Smooth muscle cell (in vitro differentiated cells): ENCODE measurements around the gene GALNT2. TPM values are rescaled to one million over a fixed set of nuclear protein-coding genes. Genes with fewer than 3 reads are reported as not detected.

ENCODE experiments used
- DNase-seq: peaks from one replicate; lab custom pipeline; 2025; ENCODE audit not compliant: unreplicated experiment; lab: John Stamatoyannopoulos, UW
- H2AFZ ChIP-seq: fragments of 200-600 bp; sonication (generic); 2 replicates; pipeline ENCODE4 v1.6.0; 2016; ENCODE audit warnings: antibody characterized with exemption, low read depth, mild to moderate bottlenecking
- H3F3A ChIP-seq: fragments of 200-600 bp; sonication (generic); 2 replicates; pipeline ENCODE4 v1.6.0; 2017; ENCODE audit warnings: antibody characterized with exemption, low read depth
- H3K27ac ChIP-seq: fragments of 200-600 bp; sonication (generic); 2 replicates; pipeline ENCODE4 v1.5.1; 2016; ENCODE audit warnings: low read depth, mild to moderate bottlenecking
- H3K27me3 ChIP-seq: fragments of 200-600 bp; sonication (generic); 2 replicates; pipeline ENCODE4 v1.6.1; 2016; ENCODE audit warnings: low read depth, mild to moderate bottlenecking
- H3K36me3 ChIP-seq: fragments of 200-600 bp; sonication (generic); 2 replicates; pipeline ENCODE4 v1.5.1; 2016; ENCODE audit warnings: low read depth
- H3K4me1 ChIP-seq: fragments of 200-600 bp; sonication (generic); 2 replicates; pipeline ENCODE4 v1.5.1; 2016; ENCODE audit warnings: low read depth
- H3K4me2 ChIP-seq: fragments of 200-600 bp; sonication (generic); 2 replicates; pipeline ENCODE4 v1.6.0; 2016; ENCODE audit warnings: mild to moderate bottlenecking
- H3K4me3 ChIP-seq: fragments of 200-600 bp; sonication (generic); 2 replicates; pipeline ENCODE4 v1.5.1; 2016; ENCODE audit warnings: mild to moderate bottlenecking
- H3K79me2 ChIP-seq: fragments of 200-600 bp; sonication (generic); 2 replicates; pipeline ENCODE4 v1.6.0; 2016; ENCODE audit warnings: low read depth, mild to moderate bottlenecking
- H3K9ac ChIP-seq: fragments of 200-600 bp; sonication (generic); 2 replicates; pipeline ENCODE4 v1.6.0; 2016; ENCODE audit warnings: low read depth
- H3K9me3 ChIP-seq: fragments of 200-600 bp; sonication (generic); replicated peaks from 2 replicates; pipeline ENCODE4 v1.5.1; 2016; ENCODE audit warnings: low read depth
- H4K20me1 ChIP-seq: fragments of 200-600 bp; sonication (generic); 2 replicates; pipeline ENCODE4 v1.6.0; 2016; ENCODE audit warnings: low read depth
- CTCF ChIP-seq: fragments of 200-600 bp; sonication (generic); IDR thresholded peaks from 2 replicates; pipeline ENCODE4 v1.5.1; 2017; ENCODE audit warnings: borderline replicate concordance, mild to moderate bottlenecking, antibody characterized with exemption; ENCODE audit not compliant: insufficient read depth, poor library complexity, severe bottlenecking
- WGBS: methylation state at CpG from one replicate; pipeline ENCODE4 v1.1.7; 2016; ENCODE audit warnings: low lambda C conversion rate; 5-methylcytosine and 5-hydroxymethylcytosine counted together
- polyA plus RNA-seq: library from polyadenylated mRNA; unstranded; fragments of >200 nt; fragmentation: Nextera tagmentation; extraction: Ambion mirVana; gene quantifications from 2 replicates; pipeline ENCODE4 v1.2.1, GENCODE V29; 2016
- total RNA-seq: library from RNA; depleted of rRNA; stranded (reverse); fragments of >200 nt; gene quantifications from 2 replicates; pipeline ENCODE4 v1.2.3, GENCODE V29; 2014

The GALNT2 gene
- total and polyA plus RNA-seq, 2 experiments from 2014 or later = 76.4 to 152 TPM

DNA sequence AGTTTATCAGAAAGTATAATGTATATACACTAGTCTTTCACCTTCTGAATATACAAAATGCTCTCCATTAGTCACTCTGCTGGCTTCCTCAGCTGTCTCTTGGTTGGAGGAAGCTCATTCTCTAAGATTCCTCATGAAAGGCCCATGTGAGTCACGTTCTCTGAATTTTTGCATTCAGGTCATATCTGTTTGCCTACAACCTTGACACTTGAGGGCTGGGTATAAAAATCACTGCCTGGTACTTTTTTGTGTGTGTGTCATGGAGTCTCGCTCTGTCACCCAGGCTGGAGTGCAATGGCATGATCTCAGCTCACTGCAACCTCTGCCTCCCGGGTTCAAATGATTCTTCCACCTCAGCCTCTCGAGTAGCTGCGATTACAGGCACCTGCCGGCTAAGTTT lies 2.8 kb upstream of the GALNT2 start:
- peaks cover 19% of the 10 kb centered on the region for H3K79me2 ChIP-seq
- no peaks in the 10 kb centered on the region for H3K27me3 ChIP-seq
- no peak overlapping the region for H3K4me3 ChIP-seq
- H3K9ac ChIP-seq = no peak overlapping the region
- no peak overlapping the region for H2AFZ ChIP-seq
- no peak overlapping the region for H3K4me2 ChIP-seq
- DNase-seq = no peak
- no peak for TF ChIP-seq CTCF
- WGBS = 94% methylated on average over 6 of the region's 6 CpGs
- H3K36me3 ChIP-seq = no peaks in the 10 kb centered on the region
- H3K4me1 ChIP-seq = peaks cover 15% of the 10 kb centered on the region
- no peaks in the 10 kb centered on the region for H3K9me3 ChIP-seq
- H3F3A ChIP-seq = peaks cover 10% of the 10 kb centered on the region
- H4K20me1 ChIP-seq = peaks cover 15% of the 10 kb centered on the region
- H3K27ac ChIP-seq = no peak overlapping the region

GRCh38 chr1:230065161-230065560 lies 1.9 kb upstream of the GALNT2 start:
- Histone ChIP-seq H3K4me3 (no peak overlapping the region), H2AFZ (no peak overlapping the region), H3K79me2 (peaks cover 27% of the 10 kb centered on the region), H3K9me3 (no peaks in the 10 kb centered on the region), H3K27me3 (no peaks in the 10 kb centered on the region), H3K9ac (no peak overlapping the region), H3K27ac (no peak overlapping the region), H3K4me1 (peaks cover 23% of the 10 kb centered on the region), H3F3A (peaks cover 10% of the 10 kb centered on the region), H3K4me2 (no peak overlapping the region), H3K36me3 (no peaks in the 10 kb centered on the region), H4K20me1 (peaks cover 24% of the 10 kb centered on the region)
- TF ChIP-seq CTCF = no peak
- WGBS = 92% methylated on average over 2 of the region's 2 CpGs
- no peak for DNase-seq

DNA sequence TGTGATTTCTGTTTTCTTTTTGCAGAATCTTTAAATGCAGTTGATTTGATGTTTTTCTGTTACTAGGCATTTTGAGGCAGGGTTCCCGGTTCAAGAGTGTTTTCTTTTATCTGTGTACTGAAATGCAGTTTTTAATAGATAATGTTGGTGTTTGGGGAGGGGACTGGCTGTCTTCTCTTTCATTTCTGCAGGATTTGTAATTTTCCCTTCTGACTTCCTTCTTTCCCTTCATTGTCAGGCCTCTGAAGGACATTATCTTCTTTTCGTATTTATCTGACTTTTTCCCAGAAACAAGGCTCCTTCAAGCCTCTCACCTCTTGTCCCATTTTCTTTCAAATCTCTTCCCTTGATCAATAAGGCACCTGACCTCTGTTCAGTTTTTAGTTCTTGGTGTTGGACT lies 1.5 kb upstream of the GALNT2 start:
- peaks cover 32% of the 10 kb centered on the region for H3K79me2 ChIP-seq
- peaks cover 28% of the 10 kb centered on the region for H4K20me1 ChIP-seq
- no peak for DNase-seq
- peak overlapping the region; percentile 76 for H2AFZ ChIP-seq
- peaks cover 26% of the 10 kb centered on the region for H3K4me1 ChIP-seq
- no peak overlapping the region for H3K4me3 ChIP-seq
- H3K9ac ChIP-seq = no peak overlapping the region
- H3K4me2 ChIP-seq = no peak overlapping the region
- H3K27ac ChIP-seq = peak overlapping the region; percentile 64
- no peak for TF ChIP-seq CTCF
- H3F3A ChIP-seq = peaks cover 10% of the 10 kb centered on the region
- no peaks in the 10 kb centered on the region for H3K27me3 ChIP-seq
- H3K9me3 ChIP-seq = no peaks in the 10 kb centered on the region
- H3K36me3 ChIP-seq = no peaks in the 10 kb centered on the region
- 81% methylated on average over 2 of the region's 2 CpGs for WGBS

GRCh38 chr1:230066031-230066430 lies 1.0 kb upstream of the GALNT2 start:
- peaks cover 36% of the 10 kb centered on the region for H3K79me2 ChIP-seq
- no peaks in the 10 kb centered on the region for H3K27me3 ChIP-seq
- no peaks in the 10 kb centered on the region for H3K36me3 ChIP-seq
- peaks cover 13% of the 10 kb centered on the region for H3F3A ChIP-seq
- no peak for TF ChIP-seq CTCF
- peaks cover 26% of the 10 kb centered on the region for H3K4me1 ChIP-seq
- H3K4me2 ChIP-seq = peak overlapping the region; percentile 87
- H2AFZ ChIP-seq = peak overlapping the region; percentile 76
- 75% methylated on average over 8 of the region's 8 CpGs for WGBS
- peak overlapping the region; percentile 70 for H3K4me3 ChIP-seq
- no peak overlapping the region for H3K9ac ChIP-seq
- H3K9me3 ChIP-seq = no peaks in the 10 kb centered on the region
- peak overlapping the region; percentile 64 for H3K27ac ChIP-seq
- H4K20me1 ChIP-seq = peaks cover 32% of the 10 kb centered on the region
- DNase-seq = no peak
